ENCODE results near the gene HRH3.

The HRH3 gene

GRCh38 chr20:62183426-62184142, 36.5 kb downstream of the HRH3 start:
- Mint-ChIP-seq H3K27me3 (no peaks in the 10 kb centered on the region), H3K4me3 (peak overlapping the region; percentile 87), H3K27ac (peak overlapping the region; percentile 94), H3K4me1 (ENCODE audit: low read depth) (peaks cover 51% of the 10 kb centered on the region), H3K36me3 (ENCODE audit: low read depth) (peaks cover 22% of the 10 kb centered on the region), H3K9me3 (no peaks in the 10 kb centered on the region)
- intact Hi-C loops (cut with micrococcal nuclease) = loop anchor here (2.0 to 10.0 kb wide), 4 partner anchors 41 to 1031 kb away; partner anchors contain the start of genes ADRM1, OSBPL2, PSMA7 and SS18L1

GRCh38 chr20:62182469-62183425, 37.3 kb downstream of the HRH3 start, which contains the start of gene MTG2:
MTG2 (plus strand) TSS chr20:62183028; CDS start chr20:62193421, 10,393 bp downstream.
- Mint-ChIP-seq H3K27me3 (no peaks in the 10 kb centered on the region), H3K9me3 (no peaks in the 10 kb centered on the region), H3K36me3 (ENCODE audit: low read depth) (peaks cover 22% of the 10 kb centered on the region), H3K4me1 (ENCODE audit: low read depth) (peaks cover 44% of the 10 kb centered on the region), H3K27ac (peak within 1 kb of the TSS; percentile 94), H3K4me3 (peak within 1 kb of the TSS; percentile 87)
- intact Hi-C loops (cut with micrococcal nuclease) = loop anchor here (2.0 to 10.0 kb wide), 4 partner anchors 40 to 1032 kb away; partner anchors contain the start of genes ADRM1, OSBPL2, PSMA7 and SS18L1

- Mint-ChIP-seq H3K9me3 (no peaks in the 10 kb centered on the region), H3K36me3 (ENCODE audit: low read depth) (peaks cover 24% of the 10 kb centered on the region), H3K4me1 (ENCODE audit: low read depth) (peaks cover 35% of the 10 kb centered on the region), H3K4me3 (peak overlapping the region; percentile 87), H3K27me3 (no peaks in the 10 kb centered on the region), H3K27ac (peak overlapping the region; percentile 94)
- intact Hi-C loops (cut with micrococcal nuclease) = loop anchor here (2.0 to 10.0 kb wide), 4 partner anchors 39 to 1033 kb away; partner anchors contain the start of genes ADRM1, OSBPL2, PSMA7 and SS18L1
Observed at GRCh38 chr20:62181808-62182207, 38.3 kb downstream of the HRH3 start.

GRCh38 chr20:62179162-62179504, 40.9 kb downstream of the HRH3 start:
- H3K4me3 Mint-ChIP-seq = no peak overlapping the region
- H3K27me3 Mint-ChIP-seq = no peaks in the 10 kb centered on the region
- H3K4me1 Mint-ChIP-seq (ENCODE audit: low read depth) = peaks cover 9% of the 10 kb centered on the region
- H3K27ac Mint-ChIP-seq = no peak overlapping the region
- no peaks in the 10 kb centered on the region for H3K9me3 Mint-ChIP-seq
- peaks cover 51% of the 10 kb centered on the region for H3K36me3 Mint-ChIP-seq (ENCODE audit: low read depth)
- intact Hi-C loops (cut with micrococcal nuclease) = no loop called here

- no peaks in the 10 kb centered on the region for H3K9me3 Mint-ChIP-seq
- intact Hi-C loops (cut with micrococcal nuclease) = no loop called here
- no peaks in the 10 kb centered on the region for H3K27me3 Mint-ChIP-seq
- no peak overlapping the region for H3K27ac Mint-ChIP-seq
- H3K4me1 Mint-ChIP-seq (ENCODE audit: low read depth) = peaks cover 3% of the 10 kb centered on the region
- peaks cover 57% of the 10 kb centered on the region for H3K36me3 Mint-ChIP-seq (ENCODE audit: low read depth)
- no peak overlapping the region for H3K4me3 Mint-ChIP-seq
Observed at GRCh38 chr20:62178316-62179161, 41.5 kb downstream of the HRH3 start.

GRCh38 chr20:62177307-62177706, 42.8 kb downstream of the HRH3 start:
- Mint-ChIP-seq H3K27me3 (no peaks in the 10 kb centered on the region), H3K4me3 (no peak overlapping the region), H3K9me3 (no peaks in the 10 kb centered on the region), H3K27ac (no peak overlapping the region), H3K4me1 (ENCODE audit: low read depth) (no peaks in the 10 kb centered on the region), H3K36me3 (ENCODE audit: low read depth) (peaks cover 56% of the 10 kb centered on the region)
- intact Hi-C loops (cut with micrococcal nuclease) = no loop called here

- intact Hi-C loops (cut with micrococcal nuclease) = no loop called here
- peaks cover 60% of the 10 kb centered on the region for H3K36me3 Mint-ChIP-seq (ENCODE audit: low read depth)
- no peaks in the 10 kb centered on the region for H3K4me1 Mint-ChIP-seq (ENCODE audit: low read depth)
- no peak overlapping the region for H3K27ac Mint-ChIP-seq
- no peaks in the 10 kb centered on the region for H3K9me3 Mint-ChIP-seq
- H3K27me3 Mint-ChIP-seq = no peaks in the 10 kb centered on the region
- H3K4me3 Mint-ChIP-seq = no peak overlapping the region
Observed at GRCh38 chr20:62176866-62177265, 43.2 kb downstream of the HRH3 start.

GRCh38 chr20:62175711-62176110, 44.4 kb downstream of the HRH3 start:
- H3K4me1 Mint-ChIP-seq (ENCODE audit: low read depth) = no peaks in the 10 kb centered on the region
- no peak overlapping the region for H3K4me3 Mint-ChIP-seq
- H3K27ac Mint-ChIP-seq = no peak overlapping the region
- H3K9me3 Mint-ChIP-seq = no peaks in the 10 kb centered on the region
- intact Hi-C loops (cut with micrococcal nuclease) = no loop called here
- peaks cover 69% of the 10 kb centered on the region for H3K36me3 Mint-ChIP-seq (ENCODE audit: low read depth)
- H3K27me3 Mint-ChIP-seq = no peaks in the 10 kb centered on the region

- H3K36me3 Mint-ChIP-seq (ENCODE audit: low read depth) = peaks cover 71% of the 10 kb centered on the region
- H3K4me3 Mint-ChIP-seq = no peak overlapping the region
- no peaks in the 10 kb centered on the region for H3K4me1 Mint-ChIP-seq (ENCODE audit: low read depth)
- no peaks in the 10 kb centered on the region for H3K9me3 Mint-ChIP-seq
- H3K27me3 Mint-ChIP-seq = no peaks in the 10 kb centered on the region
- intact Hi-C loops (cut with micrococcal nuclease) = no loop called here
- no peak overlapping the region for H3K27ac Mint-ChIP-seq
Observed at GRCh38 chr20:62174870-62175624, 45.0 kb downstream of the HRH3 start.

- peaks cover 74% of the 10 kb centered on the region for H3K36me3 Mint-ChIP-seq (ENCODE audit: low read depth)
- H3K9me3 Mint-ChIP-seq = no peaks in the 10 kb centered on the region
- H3K27ac Mint-ChIP-seq = no peak overlapping the region
- no peaks in the 10 kb centered on the region for H3K27me3 Mint-ChIP-seq
- intact Hi-C loops (cut with micrococcal nuclease) = no loop called here
- no peak overlapping the region for H3K4me3 Mint-ChIP-seq
- H3K4me1 Mint-ChIP-seq (ENCODE audit: low read depth) = no peaks in the 10 kb centered on the region
Observed at GRCh38 chr20:62174021-62174804, 45.9 kb downstream of the HRH3 start.

- H3K27ac Mint-ChIP-seq = no peak overlapping the region
- intact Hi-C loops (cut with micrococcal nuclease) = no loop called here
- no peak overlapping the region for H3K4me3 Mint-ChIP-seq
- H3K36me3 Mint-ChIP-seq (ENCODE audit: low read depth) = peaks cover 83% of the 10 kb centered on the region
- no peaks in the 10 kb centered on the region for H3K27me3 Mint-ChIP-seq
- H3K9me3 Mint-ChIP-seq = no peaks in the 10 kb centered on the region
- H3K4me1 Mint-ChIP-seq (ENCODE audit: low read depth) = no peaks in the 10 kb centered on the region
Observed at GRCh38 chr20:62172666-62173065, 47.4 kb downstream of the HRH3 start.

GRCh38 chr20:62171245-62171644, 48.8 kb downstream of the HRH3 start:
- no peaks in the 10 kb centered on the region for H3K9me3 Mint-ChIP-seq

More at GRCh38 chr20:62171245-62171644, 48.8 kb downstream of the HRH3 start:
- no peaks in the 10 kb centered on the region for H3K4me1 Mint-ChIP-seq (ENCODE audit: low read depth)
- no peak overlapping the region for H3K27ac Mint-ChIP-seq
- H3K27me3 Mint-ChIP-seq = no peaks in the 10 kb centered on the region
- no peak overlapping the region for H3K4me3 Mint-ChIP-seq
- H3K36me3 Mint-ChIP-seq (ENCODE audit: low read depth) = peaks cover 86% of the 10 kb centered on the region
- intact Hi-C loops (cut with micrococcal nuclease) = no loop called here

Data from dendritic cell treated with granulocyte-macrophage colony-stimulating factor and Interleukin-4, amounts not matched to agents 40 ng/mL and 50 ng/mL, for 4 days (primary cell).